Liver (tissue), 9 donors: ENCODE measurements around the gene RELA. TPM values are rescaled to one million over a fixed set of nuclear protein-coding genes. Genes with fewer than 3 reads are reported as not detected.
"Not testable (repeated sequence)": the region's sequence is repeated elsewhere in the genome, so short reads cannot be mapped to it uniquely, and the experiment has no call there.

Experiments used
- DNase-seq: peaks from one replicate; pipeline ENCODE4 v3.0.0-alpha.2; 2017; ENCODE audit warnings: low spot score
- H3K27ac ChIP-seq, 2 donors: one replicate each; pipeline ENCODE4 v1.7.0; 2013; ENCODE audit warnings: inconsistent platforms in 2 of 2, low read length in 2 of 2, control low read depth in 1 of 2, low read depth in 1 of 2, mild to moderate bottlenecking in 1 of 2
- H3K27me3 ChIP-seq, 4 donors: one replicate each; pipeline versions ENCODE4 v1.6.1 to v1.7.0; 2013; ENCODE audit warnings: low read length in 3 of 4, inconsistent platforms in 1 of 4, mild to moderate bottlenecking in 1 of 4, moderate library complexity in 1 of 4; ENCODE audit not compliant: control insufficient read depth in 4 of 4, insufficient read depth in 4 of 4
- H3K36me3 ChIP-seq, 4 donors: one replicate each; pipeline versions ENCODE4 v1.6.1 to v1.7.0; 2013; ENCODE audit warnings: low read length in 3 of 4, mild to moderate bottlenecking in 3 of 4, low read depth in 1 of 4, moderate library complexity in 1 of 4; ENCODE audit not compliant: control insufficient read depth in 4 of 4, insufficient read depth in 3 of 4
- H3K4me1 ChIP-seq, 4 donors: one replicate each; pipeline versions ENCODE4 v1.6.1 to v1.7.0; 2013; ENCODE audit warnings: low read length in 3 of 4, mild to moderate bottlenecking in 3 of 4, moderate library complexity in 1 of 4; ENCODE audit not compliant: control insufficient read depth in 4 of 4, insufficient read depth in 4 of 4
- H3K4me3 ChIP-seq, 3 donors: one replicate each; pipeline versions ENCODE4 v1.6.1 to v1.7.0; 2013; ENCODE audit warnings: low read length in 3 of 3, control low read depth in 1 of 3, low read depth in 1 of 3, mild to moderate bottlenecking in 1 of 3
- H3K9ac ChIP-seq, 2 donors: one replicate each; pipeline ENCODE4 v1.7.0; 2013; ENCODE audit warnings: low read length in 2 of 2, mild to moderate bottlenecking in 2 of 2, moderate library complexity in 2 of 2, control low read depth in 1 of 2, low read depth in 1 of 2
- H3K9me3 ChIP-seq, 4 donors: one replicate each; pipeline versions ENCODE4 v1.6.1 to v1.7.0; 2013; ENCODE audit warnings: low read length in 3 of 4; ENCODE audit not compliant: control insufficient read depth in 4 of 4
- CTCF ChIP-seq: fragments of 150-350 bp; IDR thresholded peaks from 2 replicates; pipeline ENCODE4 v1.5.1; 2017; ENCODE audit warnings: improper control_type of control experiment, low read depth, low read length; ENCODE audit not compliant: missing input control
- EGR1 ChIP-seq, 2 donors: IDR thresholded peaks; 2 replicates each; pipeline ENCODE4 v1.6.1; 2016 to 2018; ENCODE audit warnings: antibody characterized with exemption in 2 of 2, low read depth in 2 of 2
- FOXA1 ChIP-seq: IDR thresholded peaks from 2 replicates; pipeline ENCODE4 v1.6.1; 2016; ENCODE audit warnings: antibody characterized with exemption
- FOXA2 ChIP-seq: IDR thresholded peaks from 2 replicates; pipeline ENCODE4 v1.6.1; 2016; ENCODE audit warnings: antibody characterized with exemption
- GABPA ChIP-seq, 2 donors: IDR thresholded peaks in 1 of 2; conservative IDR thresholded peaks in 1 of 2; 2 replicates each; pipeline ENCODE4 v1.6.1; 2016; ENCODE audit warnings: antibody characterized with exemption in 2 of 2, mild to moderate bottlenecking in 1 of 2, moderate library complexity in 1 of 2
- HNF4G ChIP-seq: IDR thresholded peaks from 2 replicates; pipeline ENCODE4 v1.6.1; 2016; ENCODE audit warnings: antibody characterized with exemption
- JUND ChIP-seq, 2 donors: IDR thresholded peaks; 2 replicates each; pipeline ENCODE4 v1.6.1; 2016; ENCODE audit warnings: antibody characterized with exemption in 2 of 2
- NR2F2 ChIP-seq: IDR thresholded peaks from 2 replicates; pipeline ENCODE4 v1.6.1; 2016; ENCODE audit warnings: antibody characterized with exemption
- RAD21 ChIP-seq, 2 donors: IDR thresholded peaks; 2 replicates each; pipeline ENCODE4 v1.6.1; 2016; ENCODE audit warnings: antibody characterized with exemption in 2 of 2, mild to moderate bottlenecking in 2 of 2
- REST ChIP-seq: IDR thresholded peaks from 2 replicates; pipeline ENCODE4 v1.6.1; 2016; ENCODE audit warnings: antibody characterized with exemption, mild to moderate bottlenecking
- RXRA ChIP-seq, 2 donors: IDR thresholded peaks; 2 replicates each; pipeline ENCODE4 v1.6.1; 2017 to 2018; ENCODE audit warnings: antibody characterized with exemption in 2 of 2, mild to moderate bottlenecking in 1 of 2
- SP1 ChIP-seq: IDR thresholded peaks from 2 replicates; pipeline ENCODE4 v1.6.1; 2018; ENCODE audit warnings: antibody characterized with exemption, mild to moderate bottlenecking
- TAF1 ChIP-seq: conservative IDR thresholded peaks from 2 replicates; pipeline ENCODE4 v1.6.1; 2016; ENCODE audit warnings: antibody characterized with exemption, mild to moderate bottlenecking
- YY1 ChIP-seq: IDR thresholded peaks from 2 replicates; pipeline ENCODE4 v1.6.1; 2016; ENCODE audit warnings: antibody characterized with exemption, mild to moderate bottlenecking
- ZBTB33 ChIP-seq: IDR thresholded peaks from 2 replicates; pipeline ENCODE4 v1.6.1; 2016; ENCODE audit warnings: antibody characterized with exemption
- WGBS: extraction: QIAGEN DNeasy Blood & Tissue Kit; methylation state at CpG from one replicate; pipeline ENCODE4 v1.1.7; 2013; 5-methylcytosine and 5-hydroxymethylcytosine counted together
- polyA plus RNA-seq, 2 donors: library from polyadenylated mRNA; stranded (reverse) in 1 of 2; unstranded in 1 of 2; fragments of 200-250 nt in 1 of 2; fragments of >200 nt in 1 of 2; fragmentation: Nextera tagmentation in 1 of 2; extraction: Ambion mirVana in 1 of 2; gene quantifications; one replicate each; pipeline versions ENCODE4 v1.2.1 to v1.2.3, GENCODE V29; 2013 to 2015
- total RNA-seq, 2 donors: library from RNA; depleted of rRNA; stranded (reverse); fragments of >200 nt; gene quantifications; one replicate each; pipeline ENCODE4 v1.2.3, GENCODE V29; 2014
- TF ChIP-seq, protein P1 (sequence below): IDR thresholded peaks from 2 replicates; pipeline ENCODE4 v1.6.1; 2016; ENCODE audit warnings: antibody characterized with exemption
- TF ChIP-seq, protein P2 (sequence below): IDR thresholded peaks from 2 replicates; pipeline ENCODE4 v1.6.1; 2016; ENCODE audit warnings: antibody characterized with exemption
- donor health status: healthy.
- donor health status: healthy.
- donor health status: healthy.
- donor health status: healthy.
- donor health status: healthy.

RELA gene
- total and polyA plus RNA-seq, 4 donors, result 11.1 to 30.7 (median 22.0) TPM

DNA sequence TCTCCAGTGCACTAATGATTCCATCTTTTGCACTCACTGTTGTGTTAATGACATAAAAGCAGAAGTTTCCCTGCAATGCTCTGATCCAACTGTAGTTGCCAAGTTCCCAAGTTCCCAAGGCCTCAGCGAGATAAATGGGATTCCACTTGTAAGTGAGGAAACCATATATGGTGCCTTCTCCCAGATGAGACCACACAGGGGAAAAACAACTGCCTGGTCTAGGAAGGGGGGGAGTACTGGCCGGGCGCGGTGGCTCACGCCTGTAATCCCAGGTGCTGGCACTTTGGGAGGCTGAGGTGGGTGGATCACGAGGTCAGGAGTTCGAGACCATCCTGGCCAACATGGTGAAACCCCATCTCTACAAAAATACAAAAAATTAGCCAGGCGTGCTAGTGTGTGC, 23.3 kb upstream of the RELA start:
- DNase-seq, result no peak

DNA sequence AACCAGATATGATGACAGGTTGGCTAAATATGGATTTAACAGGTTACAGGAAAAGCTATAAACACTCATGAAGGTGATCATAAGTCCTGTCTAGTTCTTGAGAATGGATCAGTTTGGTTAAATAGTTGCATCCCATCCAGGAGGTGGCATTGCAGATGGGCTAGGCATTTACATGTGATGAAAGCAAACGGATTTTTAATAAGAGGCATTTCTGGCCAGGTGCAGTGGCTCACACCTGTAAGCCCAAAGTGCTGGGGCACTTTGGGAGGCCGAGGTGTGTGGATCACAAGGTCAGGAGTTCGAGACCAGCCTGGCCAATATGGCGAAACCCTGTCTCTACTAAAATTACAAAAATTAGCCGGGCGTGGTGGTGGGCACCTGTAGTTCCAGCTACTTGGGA, 20.8 kb upstream of the RELA start:
- not testable (repeated sequence) for H3K27ac ChIP-seq, H3K9me3 ChIP-seq, H3K36me3 ChIP-seq, H3K9ac ChIP-seq, DNase-seq, H3K4me1 ChIP-seq, H3K27me3 ChIP-seq, H3K4me3 ChIP-seq
- 93% methylated on average over 6 of the region's 6 CpGs for WGBS

More for the DNA sequence above, 23.3 kb upstream of the RELA start:
- no peak overlapping the region for H3K27ac ChIP-seq
- no peaks in the 10 kb centered on the region for H3K36me3 ChIP-seq
- H3K4me1 ChIP-seq, result peaks cover 0 to 3% (median 0%) of the 10 kb centered on the region in 4 donors
- no peaks in the 10 kb centered on the region for H3K27me3 ChIP-seq
- no peak overlapping the region for H3K4me3 ChIP-seq
- WGBS, result 86% methylated on average over 8 of the region's 8 CpGs
- no peaks in the 10 kb centered on the region for H3K9me3 ChIP-seq
- H3K9ac ChIP-seq, result no peak overlapping the region
- no peak for TF ChIP-seq JUND (IDR thresholded peaks at IDR 0.05)
- no peak for TF ChIP-seq ZBTB33
- TF ChIP-seq RAD21 (IDR thresholded peaks at IDR 0.05), result no peak
- TF ChIP-seq CTCF, result no peak
- TF ChIP-seq, protein P1, sequence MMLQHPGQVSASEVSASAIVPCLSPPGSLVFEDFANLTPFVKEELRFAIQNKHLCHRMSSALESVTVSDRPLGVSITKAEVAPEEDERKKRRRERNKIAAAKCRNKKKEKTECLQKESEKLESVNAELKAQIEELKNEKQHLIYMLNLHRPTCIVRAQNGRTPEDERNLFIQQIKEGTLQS, result no peak
- no peak for TF ChIP-seq RXRA (IDR thresholded peaks at IDR 0.05)
- TF ChIP-seq SP1, result no peak
- no peak for TF ChIP-seq GABPA (IDR thresholded peaks at IDR 0.05 in 1 of 2, conservative IDR thresholded peaks at IDR 0.05 in 1 of 2)
- TF ChIP-seq FOXA1, result no peak
- no peak for TF ChIP-seq FOXA2
- TF ChIP-seq, protein P2, sequence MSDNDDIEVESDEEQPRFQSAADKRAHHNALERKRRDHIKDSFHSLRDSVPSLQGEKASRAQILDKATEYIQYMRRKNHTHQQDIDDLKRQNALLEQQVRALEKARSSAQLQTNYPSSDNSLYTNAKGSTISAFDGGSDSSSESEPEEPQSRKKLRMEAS, result no peak
- no peak for TF ChIP-seq EGR1 (IDR thresholded peaks at IDR 0.05; ENCODE audit: low read depth in 2 of 2)
- TF ChIP-seq YY1, result no peak
- no peak for TF ChIP-seq TAF1

DNA sequence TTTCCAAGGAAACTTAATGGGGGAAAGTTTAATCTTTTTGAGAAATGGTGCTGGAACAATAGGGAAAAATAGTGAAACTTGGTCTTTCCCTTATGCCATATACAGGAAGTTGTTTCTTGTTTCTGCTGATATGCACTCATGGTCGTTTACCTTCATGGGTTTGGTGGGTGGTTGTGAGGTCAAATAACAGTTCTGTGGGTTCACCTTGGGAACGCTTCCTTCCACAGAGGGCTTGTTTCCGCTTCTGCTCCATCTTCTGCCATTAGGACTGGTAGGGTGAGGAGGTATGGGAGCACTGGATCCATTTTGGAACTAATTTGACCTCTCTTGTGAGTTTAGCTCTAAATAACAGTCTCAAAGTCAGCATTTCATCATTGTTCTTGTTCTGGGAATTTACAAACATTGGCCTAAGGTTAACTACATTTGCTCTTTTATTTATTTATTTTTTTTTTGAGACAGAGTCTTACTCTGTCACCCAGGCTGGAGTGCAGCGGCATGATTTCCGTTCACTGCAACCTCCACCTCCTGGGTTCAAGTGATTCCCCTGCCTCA, 17.6 kb upstream of the RELA start:
- Histone ChIP-seq H3K9ac (no peak overlapping the region), H3K36me3 (no peaks in the 10 kb centered on the region), H3K4me3 (no peak overlapping the region), H3K27ac (no peak overlapping the region), H3K4me1 (peaks cover 0 to 5% (median under 1%) of the 10 kb centered on the region in 4 donors), H3K9me3 (no peaks in the 10 kb centered on the region), H3K27me3 (no peaks in the 10 kb centered on the region)
- no peak for DNase-seq
- 56% methylated on average over 5 of the region's 5 CpGs for WGBS
- TF ChIP-seq RXRA (IDR thresholded peaks at IDR 0.05), result peak; percentile 76 to 86
- no peak for TF ChIP-seq JUND (IDR thresholded peaks at IDR 0.05)
- no peak for TF ChIP-seq ZBTB33
- TF ChIP-seq, protein P1, result no peak
- TF ChIP-seq YY1, result peak; percentile 73
- no peak for TF ChIP-seq EGR1 (IDR thresholded peaks at IDR 0.05; ENCODE audit: low read depth in 2 of 2)
- TF ChIP-seq REST, result no peak
- no peak for TF ChIP-seq TAF1
- TF ChIP-seq NR2F2, result no peak
- peak; percentile 75 for TF ChIP-seq SP1
- TF ChIP-seq FOXA1, result no peak
- TF ChIP-seq HNF4G, result peak; percentile 24
- no peak for TF ChIP-seq FOXA2
